NCI-H146 (cell line): ENCODE measurements around the gene KLHL29.
"Not testable (repeated sequence)": the region's sequence is repeated elsewhere in the genome, so short reads cannot be mapped to it uniquely, and the experiment has no call there.

Experiments used
- DNase-seq: peaks from one replicate; lab custom pipeline; 2025; lab: John Stamatoyannopoulos, UW

KLHL29 gene

DNA sequence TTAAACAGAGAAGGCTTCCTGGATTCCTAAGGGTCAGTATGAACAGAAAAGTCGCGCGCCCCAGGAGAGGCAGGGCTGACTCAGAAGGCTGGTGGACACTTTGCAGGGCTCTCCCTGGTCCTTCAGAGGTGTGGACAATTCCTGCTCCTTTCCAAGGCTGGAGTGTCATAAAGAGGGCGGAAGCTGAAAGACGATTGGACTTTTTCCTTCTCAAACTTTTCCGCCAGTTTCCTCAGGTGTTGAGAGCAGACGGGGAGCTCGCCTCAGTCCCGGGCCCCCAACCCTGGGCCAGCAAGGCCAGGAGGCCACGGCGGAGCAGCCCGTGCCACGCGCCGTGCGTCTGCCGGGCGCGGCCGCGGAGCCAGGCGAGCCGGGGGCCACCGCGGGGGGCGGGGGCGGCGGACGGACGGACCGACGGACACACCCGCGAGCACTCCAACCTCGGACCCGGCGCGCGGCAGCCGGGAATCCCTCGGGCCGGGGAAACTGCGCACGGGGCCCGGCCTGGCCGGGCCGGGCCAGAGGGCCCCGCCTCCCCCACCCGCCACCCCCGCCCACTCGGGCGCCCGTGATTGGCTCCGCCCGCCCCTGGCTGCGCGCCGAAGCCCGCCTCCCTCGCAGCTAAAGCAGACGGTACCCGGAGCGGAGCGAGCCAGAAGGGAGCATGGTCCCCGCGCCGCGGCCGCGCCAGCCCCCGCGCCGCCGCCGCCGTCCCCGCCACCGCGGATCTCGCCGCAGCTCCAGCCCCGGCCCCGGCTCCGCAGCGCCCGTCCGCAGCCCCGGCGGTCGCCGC is at the start of gene KLHL29:
TSS of gene KLHL29 (plus strand) at position 629 of the 793 bp plus-strand sequence. CDS start 177,018 bp downstream, outside the sequence.
- peak; percentile 78 for DNase-seq

DNA sequence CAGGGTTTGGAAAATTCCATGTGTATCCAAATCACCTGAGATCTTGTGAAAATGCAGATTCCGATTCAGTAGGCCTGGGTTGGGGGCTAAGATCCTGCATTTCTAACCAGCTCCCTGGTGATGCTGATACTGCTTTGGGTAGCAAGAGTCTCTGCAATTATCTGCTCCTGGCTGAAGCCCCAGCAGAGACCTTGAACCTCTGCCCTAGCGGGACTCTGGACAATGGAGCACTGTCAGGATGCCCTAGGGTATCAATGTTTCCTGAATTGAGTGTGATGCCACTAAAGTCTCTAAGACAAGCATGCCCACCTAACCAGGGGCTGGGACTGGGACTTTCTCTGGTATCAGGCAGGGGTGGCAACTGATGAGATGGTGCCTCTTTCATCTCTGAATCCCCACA is 49.4 kb upstream of the KLHL29 start:
- DNase-seq, result no peak

GRCh38 chr2:23342075-23342474 is 42.9 kb upstream of the KLHL29 start:
- DNase-seq, result no peak

DNA sequence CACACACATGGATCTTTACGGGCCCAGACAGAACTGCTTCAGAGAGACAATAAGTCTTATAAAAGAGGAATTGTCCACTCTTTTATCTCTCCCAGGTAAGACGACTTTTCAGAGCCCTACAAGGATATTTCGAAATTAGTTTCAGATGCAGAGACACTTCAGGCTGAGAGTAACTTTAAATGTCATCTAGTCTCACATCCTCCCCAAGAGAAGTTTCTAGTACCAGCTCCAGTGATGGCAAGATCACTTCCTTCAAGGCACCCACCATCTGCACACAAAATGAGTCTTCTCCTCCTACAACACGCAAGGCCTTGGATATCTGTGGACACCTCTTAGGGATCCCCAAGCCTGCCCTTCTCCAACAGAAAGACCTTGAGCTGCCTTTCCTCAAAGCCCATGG is 39.0 kb upstream of the KLHL29 start:
- DNase-seq, result no peak

DNA sequence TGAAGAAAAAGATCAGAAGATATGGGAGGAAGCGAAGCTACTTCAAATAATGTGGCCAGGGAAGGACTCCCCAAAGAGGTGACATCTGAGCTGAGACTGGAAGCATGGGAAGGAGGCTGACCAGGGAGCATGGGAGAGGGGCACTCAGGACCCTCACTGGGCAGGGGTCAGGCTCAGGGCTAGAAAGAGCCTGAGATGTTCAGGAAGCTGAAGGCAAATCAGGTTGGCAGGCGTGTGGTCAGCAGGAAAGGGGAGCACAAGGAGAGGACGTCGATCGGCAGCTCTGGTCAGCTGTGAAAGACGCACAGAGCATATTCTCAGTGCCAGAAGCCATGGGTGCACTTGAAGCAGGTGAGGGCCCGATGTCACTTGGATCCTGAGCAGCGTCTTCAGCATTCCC is 38.2 kb upstream of the KLHL29 start:
- no peak for DNase-seq

GRCh38 chr2:23347471-23348092 is 37.4 kb upstream of the KLHL29 start:
- DNase-seq, result no peak

DNA sequence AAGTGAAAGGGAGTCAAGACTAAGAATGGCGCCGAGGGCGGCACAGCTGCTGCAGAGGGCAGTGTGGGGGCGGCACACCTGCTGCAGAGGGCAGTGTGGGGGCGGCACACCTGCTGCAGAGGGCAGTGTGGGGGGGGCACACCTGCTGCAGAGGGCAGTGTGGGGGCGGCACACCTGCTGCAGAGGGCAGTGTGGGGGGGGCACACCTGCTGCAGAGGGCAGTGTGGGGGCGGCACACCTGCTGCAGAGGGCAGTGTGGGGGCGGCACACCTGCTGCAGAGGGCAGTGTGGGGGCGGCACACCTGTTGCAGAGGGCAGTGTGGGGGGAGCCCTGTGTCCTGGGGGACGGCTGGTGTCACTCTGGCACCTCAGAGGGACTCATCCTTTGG is 36.9 kb upstream of the KLHL29 start:
- not testable (repeated sequence) for DNase-seq

DNA sequence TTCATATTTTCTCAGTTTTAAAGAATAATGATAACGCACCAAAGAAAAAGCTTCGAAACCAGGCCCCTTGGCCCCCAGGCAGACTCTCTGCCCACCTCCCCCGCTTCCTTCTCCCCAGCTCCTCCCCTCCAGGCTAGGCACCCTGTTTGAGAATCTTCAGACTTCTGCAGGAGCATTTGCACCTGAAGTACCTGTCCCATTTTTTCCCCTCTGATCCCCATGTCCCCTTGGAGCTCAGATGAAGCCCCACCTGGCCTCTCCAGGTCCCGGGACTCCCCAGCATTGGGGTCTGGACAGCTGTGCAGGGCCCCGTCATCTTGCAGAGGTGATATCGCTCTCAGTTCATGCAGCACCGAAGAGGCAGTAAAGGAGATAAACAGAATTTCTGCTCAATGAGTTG is 35.5 kb upstream of the KLHL29 start:
- no peak for DNase-seq

DNA sequence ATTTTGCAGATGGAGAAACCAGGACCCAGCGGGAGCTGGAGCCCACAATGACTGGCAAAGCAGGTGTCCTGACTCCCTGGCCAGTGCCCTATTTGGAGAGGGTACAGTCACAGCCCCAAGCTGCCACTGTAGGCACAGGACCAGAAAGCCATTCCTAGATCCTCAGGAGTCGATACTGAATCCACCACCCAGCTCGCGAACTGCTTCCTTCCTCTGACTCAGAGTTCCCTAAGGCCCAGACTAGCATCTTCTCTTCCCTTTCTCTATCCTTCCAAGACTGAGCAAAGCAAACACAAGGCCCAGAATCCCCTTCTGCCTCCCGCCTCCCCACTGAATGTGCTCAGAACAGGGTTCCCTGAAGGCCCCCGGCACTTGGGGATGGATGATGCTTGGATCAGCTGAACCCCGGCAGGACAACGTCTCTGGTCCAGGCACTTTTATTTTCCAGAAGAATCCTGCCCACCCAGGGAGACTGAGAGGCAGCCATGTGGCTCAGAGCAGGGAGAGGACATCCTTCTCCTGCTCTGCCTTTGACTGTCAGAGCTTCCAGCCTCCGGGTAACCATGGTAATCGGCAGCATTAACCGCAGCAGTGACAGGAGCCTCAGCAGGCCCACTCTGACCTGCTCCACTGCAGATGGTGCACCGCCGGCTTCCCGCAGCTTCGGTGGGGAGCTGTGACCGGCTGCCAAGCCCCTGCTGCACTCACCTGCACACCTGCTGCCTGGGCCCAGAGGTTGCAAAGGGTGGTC is 34.8 kb upstream of the KLHL29 start:
- peak; percentile 83 for DNase-seq

GRCh38 chr2:23350792-23351355 is 34.1 kb upstream of the KLHL29 start:
- no peak for DNase-seq

GRCh38 chr2:23351388-23352141 is 33.4 kb upstream of the KLHL29 start:
- DNase-seq, result no peak

DNA sequence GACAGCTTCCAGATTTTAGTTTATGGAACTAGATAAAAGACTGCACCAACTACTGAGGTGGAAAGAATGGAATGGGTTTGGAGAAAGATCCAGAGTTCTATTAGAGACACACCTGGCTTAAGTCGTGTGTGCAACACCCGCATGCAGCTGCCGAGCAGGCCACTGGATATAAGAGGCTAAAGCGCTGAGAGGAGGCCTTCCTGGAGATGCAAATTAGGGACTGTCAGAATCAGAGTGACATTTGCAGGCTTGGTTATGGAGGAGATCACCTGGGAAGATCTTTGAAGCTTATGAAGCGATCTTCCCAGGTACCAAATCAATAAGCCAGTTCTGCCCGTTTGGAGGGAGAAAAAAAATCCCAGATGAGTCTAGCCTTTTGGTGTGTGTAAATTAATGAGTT is 30.4 kb upstream of the KLHL29 start:
- DNase-seq, result no peak

DNA sequence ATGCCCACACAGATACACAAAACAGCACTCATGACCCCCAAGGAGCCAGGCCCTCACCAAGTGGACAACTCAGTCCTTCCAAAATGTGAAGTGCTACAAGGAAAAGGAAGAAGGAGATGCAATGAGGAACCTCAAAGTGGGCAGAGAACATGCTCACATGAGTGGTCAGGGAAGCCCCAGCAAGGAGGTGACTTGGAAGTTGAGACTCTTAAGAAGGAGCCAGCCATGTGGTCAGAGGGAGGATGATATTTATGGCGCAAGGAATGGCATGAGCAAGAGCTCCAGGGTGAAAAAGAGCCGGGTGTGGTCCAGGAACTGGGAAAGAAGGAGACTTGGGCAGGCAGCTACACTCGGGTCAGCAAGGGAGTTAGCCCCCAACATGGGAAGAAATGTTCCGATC is 30.0 kb upstream of the KLHL29 start:
- no peak for DNase-seq

GRCh38 chr2:23356711-23357110 is 28.3 kb upstream of the KLHL29 start:
- DNase-seq, result no peak

DNA sequence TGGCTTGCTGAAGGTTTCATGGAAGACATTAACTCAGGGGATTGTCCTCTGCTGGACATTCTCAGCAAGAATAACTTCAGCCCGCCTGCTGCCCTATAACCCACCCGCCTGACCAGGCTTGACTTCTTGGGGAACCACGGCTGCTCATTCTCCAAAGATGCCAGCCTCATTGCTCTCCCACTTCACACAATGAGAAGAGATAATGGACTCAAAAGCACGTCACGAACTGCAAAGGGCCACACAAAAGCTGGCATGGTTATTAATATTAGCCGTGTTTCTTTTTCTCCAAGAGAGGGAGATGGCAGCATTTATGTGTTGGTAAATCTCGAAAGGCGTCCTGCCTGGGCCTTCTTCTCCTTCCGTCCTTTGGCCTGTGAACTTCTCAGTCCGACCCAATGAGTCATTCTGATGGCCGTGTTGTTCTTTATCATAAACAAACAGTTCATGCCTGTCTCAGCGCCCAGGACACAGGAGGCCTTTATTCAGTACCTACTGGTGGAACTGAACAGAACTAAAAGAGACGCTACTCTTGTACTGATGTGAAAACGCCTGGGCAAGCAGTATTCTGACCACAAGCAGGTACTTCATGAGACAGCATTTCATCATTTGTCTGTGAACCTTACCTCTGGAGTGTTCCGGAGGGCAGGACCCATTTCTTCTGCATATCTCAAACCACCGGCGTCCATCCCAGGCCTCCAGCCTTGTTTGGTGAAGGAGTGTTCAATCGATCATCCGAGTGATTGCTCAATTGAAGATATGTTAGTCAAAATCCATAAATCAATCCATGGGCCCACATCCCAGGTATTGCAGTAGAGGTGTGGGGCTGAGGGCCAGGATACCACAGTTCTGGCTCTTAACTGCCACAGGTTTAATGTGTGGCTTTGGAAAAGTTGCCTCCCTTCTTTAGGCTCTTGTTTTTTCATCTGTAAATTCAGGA is 25.1 kb upstream of the KLHL29 start:
- DNase-seq, result no peak

DNA sequence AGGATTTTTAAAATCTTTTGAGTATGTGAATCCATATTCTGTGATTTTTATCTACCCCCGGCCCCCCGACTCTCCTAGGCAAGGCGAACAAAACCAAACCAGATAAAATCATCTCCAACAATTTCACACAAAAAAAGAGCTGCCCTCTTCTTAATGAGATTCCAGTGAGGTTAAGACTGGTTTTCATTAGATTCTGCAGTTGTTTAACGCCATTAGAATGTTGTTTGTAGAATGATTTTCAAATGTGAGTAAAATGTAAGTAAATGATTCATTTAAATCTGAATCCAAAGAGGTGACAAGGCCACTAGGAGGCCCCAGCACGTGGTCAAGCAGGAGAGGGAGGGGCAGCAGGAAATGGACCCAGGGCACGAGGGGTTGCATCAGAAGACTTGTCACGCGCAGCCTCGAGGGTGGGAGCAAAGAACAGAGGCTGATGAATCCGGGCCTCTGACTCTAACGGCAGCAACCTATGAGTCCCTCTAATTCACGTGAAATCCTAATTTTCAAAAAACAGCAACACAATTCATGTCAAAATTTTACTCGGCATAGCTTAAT is 24.3 kb upstream of the KLHL29 start:
- no peak for DNase-seq

- DNase-seq, result no peak
These were observed 23.8 kb upstream of the KLHL29 start for GRCh38 chr2:23361152-23361551.

GRCh38 chr2:23363268-23363667 is 21.7 kb upstream of the KLHL29 start:
- DNase-seq, result no peak

DNA sequence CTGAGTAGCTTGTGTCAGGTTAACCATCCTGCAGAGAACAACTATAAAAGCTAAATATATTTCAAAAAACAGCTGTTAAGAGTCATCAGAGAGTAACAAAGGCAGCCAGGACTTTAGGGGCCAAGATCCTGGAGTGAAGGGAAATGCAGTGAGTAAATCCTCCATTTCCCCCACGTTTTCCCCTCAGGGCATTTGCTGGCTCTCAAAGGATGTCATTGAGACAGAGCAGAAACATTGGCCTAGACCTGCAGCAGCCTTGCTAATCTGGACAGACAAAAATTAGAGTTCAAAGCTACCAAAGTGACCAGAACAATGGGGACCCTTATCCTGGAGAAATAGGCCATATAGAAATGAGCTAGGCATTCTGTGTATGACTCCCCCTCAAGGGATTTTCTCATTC is 21.1 kb upstream of the KLHL29 start:
- peak; percentile 49 for DNase-seq

- no peak for DNase-seq
These were observed 18.3 kb upstream of the KLHL29 start for GRCh38 chr2:23366720-23367119.
